Stimulated activated CD4-positive, alpha-beta T cell treated with anti-CD3 and anti-CD28 coated beads, Interleukin-12 subunit alpha, Interleukin-12 subunit beta, amount 100 ng/mL, for 24 hours (primary cell): ENCODE results near the gene ADORA1.

ENCODE experiments used
- DNase-seq, 2 experiments: peaks; one replicate each; pipeline ENCODE4 v3.0.0-alpha.2; 2020; ENCODE audit warnings: low read depth in 2 of 2

The ADORA1 gene

DNA sequence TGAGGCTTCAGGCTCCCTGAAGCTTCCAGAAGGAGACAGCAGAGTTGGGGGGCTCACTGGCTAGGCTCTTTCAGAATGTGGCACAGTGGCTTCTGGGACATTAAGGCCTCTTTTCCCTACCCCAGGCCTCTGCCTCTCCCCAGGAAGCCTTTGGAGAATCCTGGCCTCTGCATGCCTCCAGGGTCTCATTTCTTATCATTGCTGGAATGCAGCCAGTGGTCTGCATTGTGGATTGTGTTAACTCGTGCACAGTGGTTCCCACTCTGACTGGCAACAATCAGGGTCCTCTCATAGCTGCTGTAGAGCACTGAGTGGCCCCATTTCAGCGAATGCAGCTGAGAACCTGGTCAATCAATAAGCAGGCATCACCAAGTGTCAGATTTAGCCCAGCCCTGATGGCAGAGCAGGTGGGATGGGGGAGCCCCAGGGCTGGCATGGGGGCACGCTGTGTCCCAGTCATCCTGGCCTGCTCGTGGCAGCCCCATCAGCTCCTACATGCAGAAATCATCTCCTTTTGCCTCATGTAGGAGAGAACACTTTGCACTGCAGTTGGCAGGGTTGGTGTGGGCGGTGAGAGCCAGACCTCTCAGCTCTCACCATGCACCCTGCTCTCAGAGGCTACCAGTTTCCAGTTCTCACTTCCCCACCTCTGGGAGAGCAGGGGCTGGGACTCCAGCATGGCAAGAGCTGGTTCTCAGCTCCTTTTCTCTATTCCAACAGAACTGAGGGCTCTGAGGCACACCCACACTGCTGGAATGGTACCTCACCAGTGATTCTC lies 13.4 kb downstream of the ADORA1 start:
- no peak for DNase-seq

- no peak for DNase-seq
Measured at GRCh38 chr1:203142124-203142523, 14.6 kb downstream of the ADORA1 start.

DNA sequence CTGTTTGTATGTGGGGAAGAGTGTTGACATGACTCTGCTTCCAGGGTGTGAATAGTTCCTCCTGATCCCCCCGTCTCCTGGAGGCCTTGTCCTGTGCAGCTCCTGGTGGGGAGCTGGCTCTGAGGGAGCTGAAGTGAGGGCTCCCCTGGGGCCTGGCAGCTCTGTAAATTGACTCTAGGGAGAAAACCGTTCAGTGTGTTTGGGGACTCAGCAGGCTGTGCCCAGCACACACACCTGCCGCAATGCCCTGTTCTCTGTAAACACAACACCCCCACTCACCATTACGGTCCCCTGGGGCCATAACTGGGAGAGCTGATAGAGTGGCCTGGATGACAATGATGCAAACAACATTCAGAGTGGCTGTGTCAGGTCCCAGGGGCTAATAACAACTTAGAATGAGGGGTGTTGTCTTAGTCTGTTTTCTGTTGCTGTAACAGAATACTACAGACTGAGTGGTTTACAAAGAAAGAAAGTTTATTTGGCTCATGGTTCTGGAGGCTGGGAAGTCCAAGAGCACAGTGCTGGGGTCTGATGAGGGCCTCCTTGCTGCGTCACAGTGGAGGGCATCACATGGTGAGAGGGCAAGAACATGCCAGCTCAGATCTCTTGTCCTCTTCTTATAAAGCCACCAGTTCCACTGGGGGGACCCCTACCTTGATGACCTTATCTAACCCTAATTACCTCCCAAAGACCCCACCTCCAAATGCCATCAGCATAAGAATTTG lies 15.3 kb downstream of the ADORA1 start:
- DNase-seq, result no peak

- DNase-seq, result no peak
Measured at GRCh38 chr1:203143641-203144040, 16.1 kb downstream of the ADORA1 start.

GRCh38 chr1:203144661-203145060 lies 17.1 kb downstream of the ADORA1 start:
- DNase-seq, result no peak

DNA sequence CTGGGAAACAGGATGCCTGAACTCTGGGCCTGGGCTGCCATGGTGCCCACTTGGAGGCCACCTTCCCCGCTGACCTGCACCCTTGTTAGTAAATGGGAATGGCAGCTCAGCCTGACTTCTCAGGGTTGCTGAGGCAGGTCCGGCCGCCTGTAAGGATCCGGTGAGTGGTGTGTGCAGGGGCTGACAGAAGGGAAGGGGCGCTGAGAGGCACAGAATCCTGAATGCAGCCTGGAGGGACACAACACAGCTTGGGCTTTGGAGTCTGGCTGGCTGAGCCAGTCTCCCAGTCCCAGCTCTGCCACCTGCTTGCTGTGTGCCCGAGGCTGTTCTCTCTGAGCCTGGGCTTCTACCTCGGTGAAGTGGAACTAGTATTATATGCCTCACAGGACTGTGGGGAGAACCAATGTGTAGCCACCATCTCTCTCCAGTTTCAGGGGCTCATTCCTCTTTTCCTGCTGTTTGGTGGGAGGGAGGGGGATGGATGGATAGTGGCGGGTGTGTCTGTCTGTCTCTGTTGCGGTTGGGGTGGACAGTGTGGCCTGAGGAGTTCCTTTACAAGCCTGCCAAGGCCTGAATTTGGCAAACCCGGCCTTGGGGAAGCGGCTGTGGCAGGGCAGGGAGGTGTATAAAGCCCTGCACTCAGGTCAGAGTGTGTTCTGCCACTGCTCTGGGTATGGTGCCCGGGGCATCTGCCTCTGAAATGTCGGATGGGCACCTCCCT lies 18.0 kb downstream of the ADORA1 start:
- DNase-seq, result no peak

DNA sequence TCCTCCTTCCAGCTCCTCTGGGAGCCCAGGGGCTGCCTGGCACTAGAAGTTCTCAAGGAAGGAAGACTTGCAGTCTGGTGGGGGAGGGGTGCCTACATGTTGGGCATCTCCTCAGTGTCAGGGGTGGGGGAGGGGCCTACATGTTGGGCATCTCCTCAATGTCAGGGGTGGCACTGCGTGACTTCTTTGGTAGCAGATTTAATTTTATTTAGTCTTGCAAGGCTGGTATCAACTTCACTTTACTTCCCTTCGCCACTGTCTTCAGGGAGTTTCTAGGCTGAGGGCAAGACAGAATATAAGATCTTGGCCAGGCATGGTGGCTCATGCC lies 18.5 kb downstream of the ADORA1 start:
- no peak for DNase-seq

DNA sequence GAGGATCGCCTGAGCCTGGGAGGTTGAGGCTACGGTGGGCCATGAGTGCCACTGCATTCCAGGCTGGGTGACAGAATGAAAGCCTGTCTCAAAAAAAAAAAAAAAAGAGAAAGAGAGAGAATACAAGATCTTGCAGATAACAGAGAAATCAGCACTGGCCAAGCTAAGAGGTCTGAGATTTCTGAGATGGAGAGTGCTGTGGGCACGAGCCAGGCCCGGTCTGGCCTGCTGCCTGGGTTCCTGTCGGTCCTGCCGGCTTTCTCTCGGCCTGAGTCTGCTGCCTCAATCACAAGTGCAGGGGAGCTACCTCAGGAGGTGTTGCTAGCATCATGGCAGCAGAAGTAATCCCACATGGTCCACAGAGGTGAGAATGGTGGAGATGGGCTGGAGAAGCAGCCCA lies 19.0 kb downstream of the ADORA1 start:
- DNase-seq, result no peak

DNA sequence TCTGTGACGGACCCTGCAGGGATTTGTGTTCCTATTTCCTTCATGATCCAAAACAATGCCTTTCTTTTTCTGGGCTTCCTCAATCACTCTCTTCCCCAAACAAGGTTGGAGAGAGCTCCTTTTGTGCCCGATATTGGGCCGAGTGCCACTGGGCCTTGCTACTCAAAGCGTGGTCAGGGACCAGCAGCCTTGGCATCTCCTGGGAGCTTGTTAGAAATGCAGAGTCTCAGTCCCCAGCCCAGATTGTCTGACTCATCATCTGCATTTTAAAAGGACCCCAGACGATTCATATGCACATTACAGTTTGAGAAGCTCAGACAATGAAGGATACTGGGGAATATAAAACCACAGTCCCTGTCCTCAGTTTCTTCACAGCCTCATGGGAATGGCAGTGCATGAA lies 19.9 kb downstream of the ADORA1 start:
- no peak for DNase-seq

DNA sequence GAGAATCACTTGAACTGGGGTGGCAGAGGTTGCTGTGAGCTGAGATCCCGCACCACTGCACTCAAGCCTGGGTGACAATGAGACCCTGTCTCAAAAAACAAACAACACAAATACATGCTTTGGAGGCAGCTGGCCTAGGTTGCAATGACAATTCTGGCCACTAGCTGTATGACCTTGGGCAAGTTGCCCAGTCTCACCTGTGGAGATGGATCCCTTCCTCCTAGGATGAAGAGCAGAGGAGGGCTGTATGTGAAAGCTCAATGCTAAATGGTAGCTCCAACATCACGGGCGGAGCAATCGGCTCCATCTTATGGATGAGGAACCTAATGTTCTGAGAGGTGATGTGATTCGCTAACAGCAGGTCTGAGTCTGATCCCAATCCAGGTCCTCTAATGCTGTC lies 20.6 kb downstream of the ADORA1 start:
- no peak for DNase-seq

GRCh38 chr1:203148579-203148978 lies 21.1 kb downstream of the ADORA1 start:
- no peak for DNase-seq

- no peak for DNase-seq
Measured at GRCh38 chr1:203149188-203149840, 21.8 kb downstream of the ADORA1 start.

DNA sequence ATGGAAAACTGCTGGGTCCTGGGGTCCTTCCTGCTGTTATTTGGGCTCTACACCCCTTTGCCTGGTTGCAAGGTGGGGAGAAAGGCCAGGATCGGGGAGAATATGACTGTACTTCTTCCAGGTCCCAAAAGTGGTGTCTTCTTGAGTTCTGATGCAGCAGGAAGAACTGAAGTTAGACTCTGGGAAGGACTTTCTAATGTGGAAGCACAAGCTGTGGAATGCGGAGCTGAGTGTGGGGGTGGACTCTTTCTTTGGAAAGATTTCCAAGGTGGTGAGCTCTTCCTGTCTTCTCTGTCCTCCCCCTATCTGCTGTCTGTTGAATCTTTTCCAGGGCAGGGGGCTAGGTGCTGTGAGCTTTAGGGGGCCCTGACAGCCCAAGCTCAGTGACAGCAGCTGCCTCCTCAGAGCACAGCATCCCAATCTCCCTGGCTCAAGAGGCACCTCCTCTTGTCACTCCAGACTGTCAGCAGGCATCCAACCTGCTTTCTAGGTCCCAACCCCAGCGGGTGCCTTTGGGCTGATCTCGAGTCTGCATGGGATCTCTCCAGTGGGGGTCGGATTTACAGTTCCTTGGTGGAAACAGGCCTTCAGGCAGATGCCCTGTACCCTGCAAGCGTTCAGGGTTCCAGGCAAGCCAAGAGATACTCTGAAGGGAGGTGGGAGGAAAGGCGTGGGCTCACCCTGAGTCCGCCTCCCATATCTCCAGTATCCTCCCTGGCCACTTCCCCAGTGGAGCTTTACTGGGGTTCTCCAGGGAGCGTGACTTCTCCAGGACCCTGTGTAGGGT lies 23.2 kb downstream of the ADORA1 start:
- DNase-seq, result no peak

GRCh38 chr1:203151362-203152157 lies 24.0 kb downstream of the ADORA1 start:
- no peak for DNase-seq

DNA sequence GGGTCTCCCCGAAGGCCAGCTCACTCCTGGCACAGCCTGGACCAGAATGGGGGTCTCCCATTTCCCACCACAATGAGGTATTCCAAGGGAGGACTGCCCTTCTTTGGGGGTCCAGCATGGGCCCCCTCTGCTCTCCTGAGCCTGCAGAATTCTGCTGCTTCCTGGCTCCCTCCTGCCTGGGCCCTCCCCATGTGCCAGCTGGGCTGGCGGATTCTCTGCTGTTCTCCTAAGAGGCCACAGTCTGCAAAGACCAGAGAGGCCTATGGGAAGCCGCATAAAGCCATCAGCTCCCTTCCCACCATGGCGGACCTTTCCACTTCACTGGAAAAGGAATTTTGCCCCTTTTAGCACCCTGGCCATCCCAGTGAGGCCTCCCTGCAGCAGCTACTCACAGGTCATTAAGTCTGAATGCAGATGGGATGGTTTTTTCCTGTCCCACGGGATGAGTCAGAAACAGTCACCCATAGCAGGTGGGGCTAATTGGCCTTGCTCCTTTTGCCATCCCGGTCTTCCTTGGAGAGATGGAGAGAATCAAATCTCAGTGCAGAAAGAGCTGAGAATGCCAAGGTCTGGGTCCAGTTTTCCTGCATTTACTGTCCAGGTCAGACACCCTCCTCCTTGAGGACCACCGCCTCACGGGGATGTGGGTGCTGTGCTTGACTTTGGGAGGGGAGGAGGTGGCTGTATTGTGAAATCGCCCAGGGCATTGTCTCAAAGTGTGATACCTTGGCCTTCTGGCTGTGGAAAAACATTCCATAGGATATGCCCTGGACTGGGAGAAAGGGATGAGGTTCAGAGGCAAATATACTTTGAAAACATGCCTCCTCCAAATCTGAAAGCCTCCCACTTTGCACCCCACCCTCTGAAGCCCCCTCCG lies 24.9 kb downstream of the ADORA1 start:
- no peak for DNase-seq

GRCh38 chr1:203153051-203153988 lies 25.8 kb downstream of the ADORA1 start:
- no peak for DNase-seq

- DNase-seq, result no peak
Measured at GRCh38 chr1:203153989-203154821, 26.7 kb downstream of the ADORA1 start.

DNA sequence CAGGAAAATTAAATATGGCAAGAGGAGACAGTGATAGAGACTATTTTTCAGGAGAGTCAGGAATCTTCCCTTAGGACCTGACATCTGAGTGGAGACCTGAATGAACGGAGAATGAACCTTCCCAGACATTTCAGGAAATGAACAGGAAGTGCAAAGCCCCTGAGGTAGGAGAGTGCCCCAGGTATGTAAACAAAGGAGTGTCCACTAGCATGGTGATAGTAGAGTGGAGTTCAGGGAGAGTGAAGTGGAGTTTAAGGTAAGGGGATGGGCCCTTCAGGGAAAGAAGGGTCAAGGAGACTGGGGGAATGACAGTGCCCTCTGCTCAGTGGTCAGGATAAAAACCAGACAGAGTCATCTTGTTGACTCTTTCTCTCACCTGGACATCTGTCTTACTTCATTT lies 28.8 kb downstream of the ADORA1 start:
- DNase-seq, result no peak
